ENCODE results near the gene EMC6.

EMC6 gene

DNA sequence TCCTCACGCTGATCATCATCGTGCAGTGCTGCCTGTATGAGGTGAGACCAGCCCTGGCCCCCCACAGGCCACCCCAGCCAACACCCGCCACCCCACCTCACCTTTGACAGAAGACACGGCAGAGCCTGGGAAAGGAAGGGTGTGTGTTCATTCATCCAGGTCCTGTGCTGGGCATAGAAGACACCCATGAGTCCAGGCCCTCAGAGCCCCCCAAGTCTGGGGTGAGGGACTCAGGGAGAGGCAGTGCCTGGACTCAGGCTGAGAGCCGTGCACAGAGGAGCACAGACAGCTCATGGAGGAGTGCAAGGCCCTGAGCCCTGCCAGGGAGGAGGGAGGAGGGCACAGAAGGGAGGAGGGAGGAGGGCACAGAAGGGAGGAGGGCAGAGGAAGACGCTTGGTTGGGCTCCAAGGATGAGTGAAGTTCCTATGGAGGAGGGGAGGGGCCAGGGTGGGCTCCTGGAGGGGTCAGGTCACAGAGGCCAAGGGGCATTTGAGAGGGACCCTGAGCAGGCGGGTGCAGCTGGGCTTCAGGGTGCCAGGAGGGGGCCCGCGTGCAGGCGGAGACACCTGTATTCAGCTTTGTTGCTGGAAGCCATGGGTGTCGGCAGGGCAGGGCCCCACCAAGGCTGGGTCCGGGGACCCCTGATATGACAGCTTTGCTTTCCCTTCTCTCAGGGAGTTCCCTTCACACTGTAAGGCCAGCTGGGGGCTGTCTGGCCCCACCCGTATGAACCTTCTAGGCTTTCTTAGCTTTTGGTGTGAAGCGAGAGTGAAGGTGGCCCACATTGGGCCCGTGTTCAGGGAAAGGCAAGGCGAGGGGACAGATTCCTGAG, 11.6 kb upstream of the EMC6 start:
- no peak for DNase-seq

DNA sequence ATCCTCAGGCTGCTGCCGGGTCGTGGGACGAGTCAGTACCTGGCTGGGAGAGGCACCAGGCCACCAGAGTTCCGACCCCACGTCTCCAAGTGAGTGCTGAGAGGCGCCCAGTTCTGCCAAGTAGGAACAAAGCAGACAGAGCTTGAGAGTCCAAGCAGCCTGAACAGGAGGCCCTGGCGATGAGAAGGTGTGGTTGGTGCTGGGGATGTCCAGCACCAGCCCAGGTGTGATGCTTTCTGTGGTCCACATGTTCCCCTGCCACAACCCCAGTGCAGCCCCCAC, 11.1 kb upstream of the EMC6 start:
- DNase-seq: no peak

DNA sequence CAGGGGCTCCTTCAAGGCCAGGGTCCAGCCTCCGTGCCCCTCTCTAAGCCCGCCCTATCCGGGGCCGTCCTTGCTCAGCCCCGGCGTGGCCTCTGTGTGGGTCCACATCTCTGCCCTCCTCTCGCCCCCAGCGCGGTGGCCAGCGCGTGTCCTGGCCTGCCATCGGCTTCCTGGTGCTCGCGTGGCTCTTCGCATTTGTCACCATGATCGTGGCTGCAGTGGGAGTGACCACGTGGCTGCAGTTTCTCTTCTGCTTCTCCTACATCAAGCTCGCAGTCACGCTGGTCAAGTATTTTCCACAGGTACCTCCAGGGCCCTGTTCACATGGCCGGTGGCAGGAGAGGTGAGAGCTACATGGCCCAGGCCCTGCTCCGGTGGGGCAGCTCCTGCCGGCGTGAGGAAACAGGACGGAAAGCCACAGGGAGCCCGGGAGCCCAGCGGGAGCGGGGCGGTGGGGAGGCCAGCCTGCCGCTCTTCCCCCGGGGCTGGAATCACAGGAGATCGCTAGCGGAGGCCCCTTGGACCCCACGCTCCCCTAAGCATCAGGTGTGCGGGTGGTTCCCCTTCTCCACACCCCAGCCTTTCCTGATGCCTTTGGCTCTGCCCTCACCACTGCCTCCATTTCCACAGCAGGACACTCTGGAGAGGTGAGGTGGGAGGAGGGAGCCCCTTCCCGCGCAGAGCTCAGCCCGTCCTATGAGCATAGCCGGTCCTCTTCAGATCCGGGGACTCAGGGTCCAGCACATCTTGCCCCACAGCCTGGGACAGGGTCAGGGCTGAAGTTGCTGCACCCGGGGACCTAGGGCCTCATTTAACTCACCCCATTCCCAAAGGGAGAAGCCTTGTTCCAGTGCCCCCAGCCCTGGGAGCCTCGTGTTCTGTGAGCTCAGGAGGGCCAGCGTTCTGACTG, 10.5 kb upstream of the EMC6 start:
- no peak for DNase-seq

DNA sequence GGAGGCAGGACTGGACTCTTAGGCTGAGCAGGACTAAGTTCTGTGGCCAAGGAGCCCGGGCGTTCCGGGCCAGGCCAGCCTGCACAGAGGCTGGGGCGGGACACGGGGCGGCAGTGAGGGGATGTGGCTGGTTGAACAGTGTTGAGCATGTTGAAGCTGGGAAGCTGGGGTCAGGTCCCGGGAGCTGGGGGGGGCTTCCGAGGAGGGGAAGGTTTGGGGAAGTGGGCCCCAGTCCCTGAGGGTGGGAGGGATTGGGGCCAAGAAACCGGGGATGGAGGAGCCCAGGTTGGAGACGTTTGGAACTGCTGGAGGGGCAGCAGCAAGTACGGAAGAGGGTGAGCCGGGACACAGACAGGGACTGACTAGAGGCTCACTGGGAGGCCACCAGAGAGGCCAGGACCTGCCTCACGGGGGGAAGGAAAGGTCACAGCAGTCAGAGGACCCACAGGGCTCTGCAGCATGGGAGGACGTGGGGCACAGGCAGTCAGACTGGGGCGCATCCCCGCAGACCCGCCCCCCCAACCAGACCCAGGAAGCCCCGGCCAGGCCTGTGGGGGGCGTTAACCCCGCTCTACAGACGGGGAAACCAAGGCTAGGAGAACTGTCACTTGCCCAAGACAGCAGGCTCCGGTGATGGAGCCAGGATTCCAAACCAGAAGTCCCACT, 9.7 kb upstream of the EMC6 start:
- DNase-seq: no peak

DNA sequence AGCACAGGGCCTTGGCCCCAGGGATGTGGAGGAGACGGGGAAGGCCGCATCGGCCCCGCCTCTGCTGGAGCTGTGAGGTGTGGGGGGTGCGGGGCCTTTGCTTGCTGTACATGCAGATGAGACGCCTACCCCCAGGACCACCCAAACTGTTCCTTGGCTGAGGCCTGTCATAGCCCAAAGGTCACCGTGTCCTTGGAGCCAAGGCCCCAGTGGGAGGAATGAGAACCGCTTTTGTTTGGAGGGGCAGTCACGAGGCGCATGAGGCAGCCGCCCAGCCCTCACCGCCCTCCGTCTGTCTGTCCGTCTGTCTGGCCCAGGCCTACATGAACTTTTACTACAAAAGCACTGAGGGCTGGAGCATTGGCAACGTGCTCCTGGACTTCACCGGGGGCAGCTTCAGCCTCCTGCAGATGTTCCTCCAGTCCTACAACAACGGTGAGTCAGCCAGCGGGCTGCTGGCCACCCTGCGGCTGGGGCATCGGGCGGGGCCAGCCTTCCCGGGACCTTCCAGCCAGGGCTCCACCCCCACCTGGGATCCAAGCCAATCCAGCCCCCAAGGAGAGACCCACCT, 9.0 kb upstream of the EMC6 start:
- DNase-seq: no peak

DNA sequence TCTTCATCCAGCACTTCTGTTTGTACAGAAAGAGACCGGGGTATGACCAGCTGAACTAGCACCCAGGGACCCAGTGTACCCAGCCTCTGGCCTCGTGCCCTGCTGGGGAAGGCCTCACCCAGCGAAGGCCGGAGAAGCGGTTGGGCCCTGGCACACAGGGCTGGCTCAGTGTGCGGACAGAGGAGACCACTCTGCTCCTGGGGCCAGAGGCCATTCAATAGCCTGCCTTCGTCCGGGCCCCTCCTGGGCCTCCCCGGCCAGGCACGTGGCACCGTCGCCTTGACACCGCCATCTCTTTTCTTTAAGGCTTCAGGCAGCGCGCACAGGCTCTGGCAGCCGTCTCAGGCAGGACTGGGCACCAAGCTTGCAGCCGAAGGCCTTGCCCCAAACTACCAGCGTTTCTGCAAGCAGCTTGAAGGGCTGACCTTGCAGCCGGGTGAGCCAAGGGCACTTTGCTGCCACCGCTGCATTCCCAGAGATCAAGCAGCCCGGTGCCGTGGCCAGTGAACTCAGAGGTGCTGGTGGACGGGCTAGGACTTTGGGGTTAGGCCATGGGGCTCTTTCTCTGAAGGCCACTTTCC, 8.2 kb upstream of the EMC6 start:
- DNase-seq: no peak

DNA sequence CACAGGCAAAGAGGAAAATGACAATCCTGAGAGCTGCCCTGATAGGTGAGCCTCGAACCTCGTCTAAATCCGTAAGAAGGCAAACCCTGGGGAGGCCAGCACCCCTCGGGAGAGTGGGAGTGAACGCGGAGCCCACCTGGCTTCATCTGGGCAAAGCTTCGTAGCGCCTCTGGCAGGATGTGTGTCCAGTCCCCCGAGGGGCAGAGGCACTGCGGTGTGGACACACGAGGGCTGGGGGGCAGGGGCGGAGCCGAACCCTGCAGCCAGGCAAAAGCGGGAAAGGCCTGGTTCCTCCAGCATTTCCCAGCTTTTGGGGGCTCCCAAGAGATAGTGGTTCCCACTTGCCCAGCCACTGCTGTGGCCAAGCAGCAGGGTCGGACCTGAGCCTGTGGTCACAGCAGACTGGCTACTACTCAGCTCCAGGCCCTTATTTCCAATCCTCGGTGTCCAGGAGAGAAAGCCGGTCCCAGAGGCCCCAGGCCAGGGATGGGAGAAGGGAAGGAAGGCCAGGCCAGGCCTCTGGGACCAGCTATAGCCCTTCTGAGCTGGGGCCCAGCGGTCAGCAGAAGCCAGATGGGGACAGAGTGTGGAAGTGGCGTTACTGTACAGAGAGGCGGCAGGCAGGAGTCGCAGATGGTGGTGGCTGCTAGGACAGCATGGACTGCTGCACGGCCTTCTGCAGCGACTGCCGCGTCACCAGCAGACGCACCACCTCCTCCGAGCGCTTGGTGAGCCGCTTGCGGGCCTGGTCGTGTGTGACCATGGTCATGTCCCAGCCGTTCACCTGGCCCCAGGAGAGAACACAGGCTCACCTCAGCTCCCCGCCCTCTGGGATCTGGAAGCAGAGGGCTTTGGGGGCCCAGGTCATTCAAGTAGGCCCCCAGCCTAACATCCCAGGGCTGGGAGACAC, 5.3 kb upstream of the EMC6 start:
- no peak for DNase-seq

DNA sequence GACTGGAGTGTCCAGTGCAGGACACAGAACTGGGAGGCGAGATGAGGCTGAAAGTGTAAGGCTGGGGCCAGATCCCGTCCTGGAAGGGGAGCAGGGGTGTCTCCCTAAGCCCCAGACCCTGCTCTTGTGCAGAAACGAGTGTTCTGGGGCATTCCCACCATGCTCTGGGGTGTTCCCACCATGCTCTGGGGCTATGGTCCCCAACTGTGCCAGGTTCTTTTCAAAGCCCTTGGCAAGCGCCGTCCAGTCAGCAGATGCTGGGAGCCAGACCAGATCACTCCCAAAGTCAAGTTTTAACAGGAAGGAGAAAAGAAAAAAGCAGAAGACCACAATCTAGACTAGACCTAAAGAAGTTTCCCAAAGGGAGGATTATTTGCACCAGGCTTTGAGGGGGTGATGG, 2.8 kb upstream of the EMC6 start:
- DNase-seq: no peak

DNA sequence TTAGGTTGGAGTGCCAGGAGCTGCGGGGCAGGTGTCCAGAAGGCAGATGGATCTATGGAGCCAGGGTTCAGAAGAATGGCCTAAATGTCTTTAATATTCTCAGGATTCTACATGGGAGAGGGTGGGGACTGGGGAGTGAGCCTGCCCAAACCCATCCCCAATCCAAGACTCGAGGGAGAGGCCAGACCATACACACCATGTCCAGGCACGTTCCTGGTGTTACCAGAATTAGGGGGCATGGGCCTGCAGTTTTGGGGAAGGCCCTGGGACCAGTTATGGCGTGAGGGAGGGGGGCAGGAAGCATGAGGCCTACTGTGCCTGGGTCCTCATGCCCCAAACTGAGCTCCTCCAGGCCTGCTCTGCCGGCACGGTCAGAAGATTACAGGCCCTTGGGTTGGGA, 2.1 kb upstream of the EMC6 start:
- no peak for DNase-seq

DNA sequence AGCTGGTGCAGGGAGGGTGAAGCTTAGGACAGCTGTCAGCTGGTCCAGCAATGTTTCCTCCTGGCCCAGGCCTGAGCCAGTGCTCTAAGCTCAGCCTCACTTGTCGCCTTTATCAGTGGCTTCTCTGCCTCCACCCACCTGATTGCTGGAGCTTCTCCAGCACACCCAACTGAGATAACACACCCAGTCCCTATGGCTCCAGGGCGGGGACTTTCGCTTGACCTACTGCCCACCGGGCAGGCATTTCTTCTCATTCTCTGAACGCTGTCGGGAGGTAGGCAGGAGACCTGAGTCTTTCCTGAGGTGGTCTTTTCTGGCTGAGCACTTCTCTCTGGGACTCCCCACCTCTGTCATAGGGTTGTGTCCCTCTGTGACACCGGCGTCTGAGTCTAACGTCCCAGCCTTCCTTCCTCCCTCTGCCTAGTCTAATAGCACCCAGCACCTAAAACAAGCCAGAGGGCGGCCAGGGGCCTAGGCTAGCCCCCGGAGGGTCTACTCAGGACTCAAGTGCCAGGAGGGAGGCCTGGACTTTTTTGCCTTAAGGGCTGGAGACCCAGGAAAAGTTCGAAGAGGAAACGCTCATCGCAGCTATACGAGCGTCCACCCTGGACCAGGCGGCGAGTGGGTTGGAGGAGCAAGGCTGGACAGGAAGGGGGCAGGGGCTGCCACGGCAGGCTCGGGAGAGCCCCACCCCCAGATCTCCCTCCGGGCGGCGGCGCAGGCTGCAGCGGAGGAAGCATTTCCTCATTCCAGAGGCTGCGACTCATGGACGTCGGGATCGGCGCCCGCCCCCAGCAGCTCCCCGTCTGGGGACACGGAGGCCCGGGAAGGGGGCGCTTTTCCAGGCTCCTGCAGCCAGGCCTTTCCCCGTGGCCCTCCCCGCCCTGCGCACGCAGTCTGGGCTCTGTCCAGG, 990 bp upstream of the EMC6 start:
- peak; percentile 27 to 35 for DNase-seq

DNA sequence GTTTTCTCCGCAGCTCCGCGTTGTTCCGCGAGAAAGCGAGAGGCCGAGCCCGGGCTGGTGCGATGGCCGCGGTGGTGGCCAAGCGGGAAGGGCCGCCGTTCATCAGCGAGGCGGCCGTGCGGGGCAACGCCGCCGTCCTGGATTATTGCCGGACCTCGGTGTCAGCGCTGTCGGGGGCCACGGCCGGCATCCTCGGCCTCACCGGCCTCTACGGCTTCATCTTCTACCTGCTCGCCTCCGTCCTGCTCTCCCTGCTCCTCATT, 404 bp downstream of the EMC6 start:
- peak in 1 of 2 experiments; percentile 28 for DNase-seq

DNA sequence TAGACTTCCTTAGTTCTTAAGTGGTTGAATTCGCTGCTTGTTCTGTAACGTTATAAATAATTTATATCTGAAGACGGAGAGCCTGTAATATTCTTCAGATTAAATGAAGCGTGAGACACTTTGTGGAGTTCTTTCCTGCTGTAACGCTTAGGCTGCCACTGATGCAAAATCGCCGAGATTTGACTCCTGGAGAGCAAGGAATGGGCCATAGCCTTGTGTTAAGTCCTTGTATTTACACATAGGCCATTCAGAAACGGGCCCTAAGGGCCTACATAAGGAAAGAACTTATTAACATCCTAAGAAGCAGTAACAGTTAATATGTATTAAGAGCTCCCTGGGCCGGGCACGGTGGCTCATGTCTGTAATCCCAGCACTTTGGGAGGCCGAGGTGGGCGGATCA, 936 bp downstream of the EMC6 start:
- no peak for DNase-seq

DNA sequence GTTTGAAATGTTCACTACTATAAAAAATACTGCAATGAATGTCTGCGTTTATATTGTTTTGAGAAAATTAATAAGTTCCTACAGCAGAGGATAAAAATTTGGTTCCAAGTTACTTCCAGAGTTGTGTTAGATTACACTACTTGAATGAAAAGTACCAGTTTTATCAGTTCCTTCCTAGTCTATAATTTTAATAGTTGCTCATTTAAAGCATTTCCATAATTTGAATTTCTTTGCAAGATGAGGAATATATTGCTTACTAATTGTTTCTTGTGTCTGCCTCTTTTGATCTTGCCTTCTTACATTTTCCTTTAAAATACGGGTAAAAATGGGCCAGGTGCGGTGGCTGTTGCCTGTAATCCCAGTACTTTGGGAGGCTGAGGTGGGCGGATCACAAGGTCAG, 4.0 kb downstream of the EMC6 start:
- no peak for DNase-seq

DNA sequence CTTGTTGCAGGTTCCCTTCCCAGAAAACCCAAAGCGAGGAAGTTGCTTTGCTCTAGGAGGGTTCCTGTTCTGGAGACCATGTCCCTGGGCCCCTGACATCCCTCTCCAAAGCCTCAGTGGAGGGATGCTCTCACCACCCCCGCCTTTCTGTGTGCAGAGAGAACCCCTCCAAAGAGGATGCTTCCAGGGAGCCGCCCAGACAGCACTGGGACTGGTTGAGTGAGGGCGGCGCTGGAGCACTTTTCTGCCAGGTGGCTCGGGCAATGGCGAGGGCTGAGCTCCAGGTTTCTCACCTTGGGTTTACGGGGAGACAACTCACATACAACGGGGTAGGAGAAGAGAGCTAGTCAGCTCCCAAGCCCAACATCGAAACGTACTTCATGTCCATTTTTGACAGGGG, 7.3 kb downstream of the EMC6 start:
- DNase-seq: no peak

DNA sequence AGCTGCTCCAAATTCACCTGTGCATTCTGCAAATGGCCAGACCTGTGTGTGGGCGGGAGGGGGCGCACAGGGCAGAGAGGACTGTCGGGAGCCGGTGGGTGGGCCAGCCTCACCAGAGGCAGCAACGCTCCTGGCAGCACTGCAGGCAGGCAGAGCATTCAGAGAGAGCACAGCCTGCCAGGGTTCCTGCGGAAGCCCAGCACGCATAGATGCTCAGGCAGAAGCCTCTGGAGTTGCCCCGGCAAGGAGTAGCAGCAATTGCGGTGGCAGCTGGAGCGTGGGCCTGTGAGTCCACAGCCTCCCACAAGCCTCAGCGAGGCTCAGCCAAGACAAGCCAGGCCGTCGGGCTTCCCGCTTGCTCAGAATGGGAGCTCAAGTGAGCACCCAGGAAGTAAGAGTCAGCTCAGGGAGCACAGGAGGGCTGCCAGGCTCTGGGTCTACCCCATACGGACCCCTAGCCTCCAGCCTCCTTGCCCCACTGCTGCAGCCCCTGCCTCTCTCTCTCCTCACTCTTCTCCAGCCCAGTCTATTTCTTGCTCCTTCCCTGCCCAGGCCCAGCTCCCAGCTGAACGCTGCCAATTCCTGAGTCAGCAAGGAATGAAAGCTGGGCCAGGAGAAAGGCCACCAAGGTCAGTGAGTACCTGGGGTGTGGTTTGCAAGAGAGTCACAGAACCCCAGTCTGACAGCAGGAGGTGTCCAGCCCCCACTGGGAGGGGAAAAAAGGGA, 9.6 kb downstream of the EMC6 start:
- DNase-seq: no peak

DNA sequence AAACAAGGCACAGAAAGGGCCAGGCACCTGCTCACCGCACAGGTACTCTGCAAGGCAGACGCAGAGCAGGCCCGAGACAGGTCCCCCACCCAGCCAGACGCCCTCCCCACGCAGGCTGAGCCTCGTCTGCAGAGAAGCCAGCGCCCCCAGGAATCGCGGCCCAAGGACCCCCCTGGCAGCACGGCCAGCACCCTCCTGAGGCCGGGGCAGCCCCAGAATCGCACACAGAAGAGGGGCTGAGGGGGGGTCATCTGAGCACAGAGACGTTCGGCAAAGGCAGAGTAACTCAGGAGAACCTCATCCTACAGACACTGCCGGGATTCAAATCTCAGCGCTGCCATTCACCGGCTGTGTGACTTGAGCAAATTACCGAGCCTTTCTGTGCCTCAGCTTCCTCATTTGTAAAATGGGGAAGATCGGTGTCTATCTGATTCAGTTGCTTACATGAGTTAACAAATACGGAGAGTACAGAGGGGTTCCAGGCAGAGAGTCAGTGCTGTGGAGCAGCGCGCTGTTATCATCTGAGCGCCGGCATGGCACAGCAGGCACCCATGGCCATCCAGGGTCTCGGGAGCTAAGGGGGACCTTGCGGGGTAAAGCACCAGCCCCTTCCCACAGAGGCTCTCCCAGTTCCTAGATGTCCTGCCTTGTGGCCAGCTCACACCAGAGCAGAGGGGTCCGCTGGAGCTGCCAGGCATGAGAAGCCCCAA, 10.4 kb downstream of the EMC6 start:
- no peak for DNase-seq

DNA sequence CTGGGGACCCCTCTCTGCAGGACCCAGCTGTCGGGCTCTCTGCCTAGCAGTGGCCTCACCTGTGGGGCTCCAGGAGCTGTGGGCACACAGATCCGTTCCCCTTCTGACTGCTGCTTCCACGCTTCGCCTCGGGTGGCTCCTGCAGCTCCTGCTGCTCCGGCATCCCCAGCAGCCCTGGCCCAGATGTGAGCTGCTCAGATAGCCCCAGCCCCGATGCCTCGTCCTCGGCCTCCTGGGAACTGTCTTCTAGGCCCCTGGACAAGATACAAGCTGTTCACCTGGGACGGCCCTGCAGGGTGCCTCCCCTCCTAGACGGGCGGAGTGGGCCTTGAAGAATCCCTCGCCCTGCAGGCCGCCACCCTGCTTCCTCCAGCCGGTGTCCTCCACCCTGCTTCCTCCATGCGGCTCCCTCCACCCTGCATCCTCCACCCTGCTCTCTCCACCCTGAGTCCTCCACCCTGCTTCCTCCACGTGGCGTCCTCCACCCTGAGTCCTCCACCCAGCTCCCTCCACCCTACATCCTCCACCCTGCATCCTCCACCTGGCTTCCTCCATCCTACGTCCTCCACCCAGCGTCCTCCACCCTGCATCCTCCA, 11.0 kb downstream of the EMC6 start:
- no peak for DNase-seq

DNA sequence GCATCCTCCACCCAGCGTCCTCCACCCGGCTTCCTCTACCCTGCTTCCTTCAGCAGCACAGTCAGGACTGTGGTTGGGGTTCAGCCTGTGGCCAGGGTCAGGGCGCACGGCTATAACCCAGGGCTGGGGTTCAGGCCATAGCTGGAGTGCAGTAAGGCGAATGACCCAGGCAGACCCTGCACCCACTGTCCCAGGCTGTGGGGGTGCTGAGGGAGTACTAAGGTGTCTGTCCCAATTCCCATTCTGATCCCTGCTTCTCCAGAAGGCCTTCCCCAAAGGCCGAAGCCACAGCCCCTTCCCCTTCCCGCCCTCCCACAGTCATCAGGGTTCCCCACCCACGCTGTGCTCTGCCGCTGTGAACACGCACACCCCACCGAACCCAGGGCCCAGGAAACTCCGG, 12.4 kb downstream of the EMC6 start:
- DNase-seq: no peak

DNA sequence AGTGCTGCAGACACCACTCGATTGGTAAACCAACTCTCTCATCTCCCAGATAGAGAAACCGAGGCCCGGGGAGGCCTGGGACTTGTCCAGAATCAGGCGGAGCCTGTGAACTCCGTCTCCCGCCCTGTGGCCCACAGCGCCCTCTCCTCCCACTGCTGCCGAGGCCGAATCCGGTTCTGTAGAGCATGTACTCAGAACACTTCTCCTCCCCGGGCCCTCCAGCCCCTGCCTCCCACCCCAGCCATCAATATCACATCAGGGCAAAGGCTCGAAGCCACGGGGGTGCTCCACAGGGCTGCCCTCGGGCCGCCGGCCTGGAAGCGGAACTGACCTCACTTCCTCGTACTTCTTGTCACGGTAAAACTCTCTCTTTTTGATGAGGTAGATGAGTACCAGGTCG, 13.0 kb downstream of the EMC6 start:
- no peak for DNase-seq

All from activated T-cell treated with anti-CD3 and anti-CD28 coated beads, Interleukin-2, amount 50 U/mL, for 48 hours (primary cell).